ENCODE data around the gene UCK2. TPM values are rescaled to one million over a fixed set of nuclear protein-coding genes. Genes with fewer than 3 reads are reported as not detected.

UCK2 gene
- total and polyA plus RNA-seq, 10 of the 15 experiments (the other 5 are each of a cell fraction or from before 2014, with no cell fraction given), result 55.3 to 106 (median 84.9) TPM

DNA sequence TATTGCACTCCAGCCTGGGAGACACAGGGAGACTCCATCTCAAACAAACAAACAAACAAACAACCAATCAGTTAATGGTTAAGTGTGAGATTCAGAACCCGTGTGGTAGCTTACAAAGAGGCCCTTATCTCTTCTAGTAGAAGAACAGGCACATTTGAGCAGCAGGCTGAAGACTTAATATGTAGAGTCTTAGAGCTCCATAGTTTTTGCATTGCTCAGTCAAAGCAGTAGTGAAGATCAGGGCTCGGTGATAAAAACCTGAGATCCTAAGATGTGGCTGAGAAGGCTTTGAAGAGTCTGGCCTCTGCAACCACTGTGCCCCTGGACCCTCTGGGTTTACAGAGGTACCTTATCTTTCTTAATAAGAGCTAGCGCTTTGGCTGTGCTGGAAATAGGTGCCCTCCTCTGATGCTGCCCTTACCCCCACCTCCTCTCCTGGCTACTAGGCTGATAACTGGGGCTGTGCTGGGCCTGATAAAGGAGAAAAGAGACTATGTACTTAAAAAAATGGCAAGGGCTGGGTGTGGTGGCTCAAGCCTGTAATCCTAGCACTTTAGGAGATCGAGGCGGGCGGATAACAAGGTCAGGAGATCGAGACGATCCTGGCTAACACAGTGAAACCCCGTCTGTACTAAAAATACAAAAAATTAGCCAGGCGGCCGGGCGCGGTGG lies 10.5 kb upstream of the UCK2 start:
- intact Hi-C loops (cut with micrococcal nuclease; ENCODE audit: unreplicated experiment) (no loop called here), in situ Hi-C loops (cut with MboI) (no loop called here)
- Histone ChIP-seq H3K79me2 (ENCODE audit: control insufficient read depth, insufficient read depth, low read length) (no peaks in the 10 kb centered on the region), H3K27me3 (replicated peaks in 1 of 2; ENCODE audit: control insufficient read depth in 2 of 2, insufficient read depth in 2 of 2, low read length in 1 of 2) (no peaks in the 10 kb centered on the region), H2AFZ (ENCODE audit: control insufficient read depth, low read depth, low read length) (no peak overlapping the region), H3K9ac (ENCODE audit: control insufficient read depth, insufficient read depth, low read length) (no peak overlapping the region), H3K9me3 (replicated peaks; ENCODE audit: control insufficient read depth, insufficient read depth, low read length) (no peaks in the 10 kb centered on the region), H3K36me3 (ENCODE audit: control insufficient read depth in 2 of 2, insufficient read depth in 2 of 2, low read length in 1 of 2) (no peaks in the 10 kb centered on the region), H4K20me1 (ENCODE audit: control insufficient read depth, insufficient read depth) (no peaks in the 10 kb centered on the region), H3K4me3 (no peak overlapping the region), H3K27ac (ENCODE audit: control insufficient read depth, insufficient read depth) (no peak overlapping the region), H3K4me1 (ENCODE audit: control insufficient read depth, insufficient read depth, low read length) (no peaks in the 10 kb centered on the region), H3K4me2 (ENCODE audit: control insufficient read depth, insufficient read depth) (no peak overlapping the region)
- CTCF ChIA-PET, result no interaction called here
- RAD21 ChIA-PET (ENCODE audit: unreplicated experiment), result no interaction called here
- BruUV-seq (replicated peaks), result no TSS peak
- 79% methylated on average over 13 of the region's 13 CpGs for WGBS (ENCODE audit: insufficient coverage, insufficient replicate concordance, low lambda C conversion rate, missing lambda C conversion rate)
- POLR2A ChIA-PET, result interaction anchor here (0.9 kb wide), 1 partner anchor 10 kb away, joined by 3 read pairs; no protein-coding TSS in a partner anchor
- no peak for FAIRE-seq
- SMC1A ChIA-PET (ENCODE audit: uncharacterized antibody, unreplicated experiment), result interaction anchor here (0.7 kb wide), 1 partner anchor 9 kb away, joined by 3 read pairs; no protein-coding TSS in a partner anchor
- ATAC-seq, result no peak
- no peak for DNase-seq (ENCODE audit: low read depth, low spot score)
- TF ChIP-seq NFYA (IDR thresholded peaks at IDR 0.05; ENCODE audit: borderline replicate concordance, low read depth, low read length), result no peak
- no peak for TF ChIP-seq MEF2B (IDR thresholded peaks at IDR 0.05; ENCODE audit: partially characterized antibody, poor library complexity, severe bottlenecking)
- no peak for TF ChIP-seq POLR2AphosphoS2 (IDR thresholded peaks at IDR 0.05; ENCODE audit: low read depth, low read length)
- TF ChIP-seq PAX5 (IDR thresholded peaks at IDR 0.05; ENCODE audit: borderline replicate concordance, low read depth, low read length), result no peak
- TF ChIP-seq, protein P1, sequence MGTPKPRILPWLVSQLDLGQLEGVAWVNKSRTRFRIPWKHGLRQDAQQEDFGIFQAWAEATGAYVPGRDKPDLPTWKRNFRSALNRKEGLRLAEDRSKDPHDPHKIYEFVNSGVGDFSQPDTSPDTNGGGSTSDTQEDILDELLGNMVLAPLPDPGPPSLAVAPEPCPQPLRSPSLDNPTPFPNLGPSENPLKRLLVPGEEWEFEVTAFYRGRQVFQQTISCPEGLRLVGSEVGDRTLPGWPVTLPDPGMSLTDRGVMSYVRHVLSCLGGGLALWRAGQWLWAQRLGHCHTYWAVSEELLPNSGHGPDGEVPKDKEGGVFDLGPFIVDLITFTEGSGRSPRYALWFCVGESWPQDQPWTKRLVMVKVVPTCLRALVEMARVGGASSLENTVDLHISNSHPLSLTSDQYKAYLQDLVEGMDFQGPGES (IDR thresholded peaks at IDR 0.05), result no peak
- no peak for TF ChIP-seq ASH2L (IDR thresholded peaks at IDR 0.05; ENCODE audit: borderline replicate concordance, low read depth)
- TF ChIP-seq TCF3 (IDR thresholded peaks at IDR 0.05; ENCODE audit: borderline replicate concordance, insufficient read depth, low read depth, low read length), result no peak
- TF ChIP-seq SUPT20H (IDR thresholded peaks at IDR 0.05; ENCODE audit: borderline replicate concordance, control insufficient read depth, low read depth, low read length), result no peak
- no peak for TF ChIP-seq NFYB (IDR thresholded peaks at IDR 0.05; ENCODE audit: insufficient read depth, low read depth, low read length)
- TF ChIP-seq YBX1 (IDR thresholded peaks at IDR 0.05), result no peak
- no peak for TF ChIP-seq ZZZ3 (IDR thresholded peaks at IDR 0.05; ENCODE audit: control insufficient read depth, insufficient read length, low read depth)
- TF ChIP-seq NR2F1 (conservative IDR thresholded peaks at IDR 0.05), result no peak
- TF ChIP-seq IKZF1 (conservative IDR thresholded peaks at IDR 0.05), result no peak
- no peak for TF ChIP-seq PKNOX1 (IDR thresholded peaks at IDR 0.05)
- TF ChIP-seq, protein P2, sequence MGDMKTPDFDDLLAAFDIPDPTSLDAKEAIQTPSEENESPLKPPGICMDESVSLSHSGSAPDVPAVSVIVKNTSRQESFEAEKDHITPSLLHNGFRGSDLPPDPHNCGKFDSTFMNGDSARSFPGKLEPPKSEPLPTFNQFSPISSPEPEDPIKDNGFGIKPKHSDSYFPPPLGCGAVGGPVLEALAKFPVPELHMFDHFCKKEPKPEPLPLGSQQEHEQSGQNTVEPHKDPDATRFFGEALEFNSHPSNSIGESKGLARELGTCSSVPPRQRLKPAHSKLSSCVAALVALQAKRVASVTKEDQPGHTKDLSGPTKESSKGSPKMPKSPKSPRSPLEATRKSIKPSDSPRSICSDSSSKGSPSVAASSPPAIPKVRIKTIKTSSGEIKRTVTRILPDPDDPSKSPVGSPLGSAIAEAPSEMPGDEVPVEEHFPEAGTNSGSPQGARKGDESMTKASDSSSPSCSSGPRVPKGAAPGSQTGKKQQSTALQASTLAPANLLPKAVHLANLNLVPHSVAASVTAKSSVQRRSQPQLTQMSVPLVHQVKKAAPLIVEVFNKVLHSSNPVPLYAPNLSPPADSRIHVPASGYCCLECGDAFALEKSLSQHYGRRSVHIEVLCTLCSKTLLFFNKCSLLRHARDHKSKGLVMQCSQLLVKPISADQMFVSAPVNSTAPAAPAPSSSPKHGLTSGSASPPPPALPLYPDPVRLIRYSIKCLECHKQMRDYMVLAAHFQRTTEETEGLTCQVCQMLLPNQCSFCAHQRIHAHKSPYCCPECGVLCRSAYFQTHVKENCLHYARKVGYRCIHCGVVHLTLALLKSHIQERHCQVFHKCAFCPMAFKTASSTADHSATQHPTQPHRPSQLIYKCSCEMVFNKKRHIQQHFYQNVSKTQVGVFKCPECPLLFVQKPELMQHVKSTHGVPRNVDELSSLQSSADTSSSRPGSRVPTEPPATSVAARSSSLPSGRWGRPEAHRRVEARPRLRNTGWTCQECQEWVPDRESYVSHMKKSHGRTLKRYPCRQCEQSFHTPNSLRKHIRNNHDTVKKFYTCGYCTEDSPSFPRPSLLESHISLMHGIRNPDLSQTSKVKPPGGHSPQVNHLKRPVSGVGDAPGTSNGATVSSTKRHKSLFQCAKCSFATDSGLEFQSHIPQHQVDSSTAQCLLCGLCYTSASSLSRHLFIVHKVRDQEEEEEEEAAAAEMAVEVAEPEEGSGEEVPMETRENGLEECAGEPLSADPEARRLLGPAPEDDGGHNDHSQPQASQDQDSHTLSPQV (IDR thresholded peaks at IDR 0.05), result no peak
